WTC11 (cell line): ENCODE results near the gene LAMC3. TPM values are rescaled to one million over a fixed set of nuclear protein-coding genes. Genes with fewer than 3 reads are reported as not detected.

Experiments used
- ATAC-seq: fragments of 200-7000 bp; cut with Tn5 transposase; 2 replicates; pipeline ENCODE4 v1.10.0; 2021; ENCODE audit warnings: mild to moderate bottlenecking, moderate library complexity
- CTCF ChIA-PET: fragments of 300-600 bp; sonication (Branson Sonifier 250); formaldehyde crosslinking; loops from one replicate; lab custom pipeline; 2021; ENCODE audit warnings: antibody characterized with exemption; lab: Charles Lee
- POLR2A ChIA-PET: fragments of 350-600 bp; sonication (Branson Sonifier 250); formaldehyde crosslinking; loops from one replicate; lab custom pipeline; 2021; ENCODE audit warnings: antibody characterized with exemption; lab: Charles Lee
- DNase-seq: peaks from one replicate; pipeline ENCODE4 v3.0.0; 2021; ENCODE audit warnings: low spot score
- H3K27ac Mint-ChIP-seq: 2 replicates; pipeline ENCODE4 v1.8.0; 2021; ENCODE audit warnings: mixed read lengths
- H3K27me3 Mint-ChIP-seq: 2 replicates; pipeline ENCODE4 v1.8.0; 2021; ENCODE audit warnings: low read depth, mild to moderate bottlenecking, moderate library complexity, mixed read lengths
- H3K36me3 Mint-ChIP-seq: 2 replicates; pipeline ENCODE4 v1.8.0; 2021; ENCODE audit warnings: mixed read lengths
- H3K4me1 Mint-ChIP-seq: 2 replicates; pipeline ENCODE4 v1.8.0; 2022; ENCODE audit warnings: mixed read lengths
- H3K4me3 Mint-ChIP-seq: 2 replicates; pipeline ENCODE4 v1.8.0; 2021; ENCODE audit warnings: mild to moderate bottlenecking, moderate library complexity, mixed read lengths
- H3K9me3 Mint-ChIP-seq: 2 replicates; pipeline ENCODE4 v1.8.0; 2021; ENCODE audit warnings: mixed read lengths
- CREM ChIP-seq: sonication (generic); formaldehyde crosslinking; IDR thresholded peaks from 2 replicates; pipeline ENCODE4 v1.8.1; 2022; ENCODE audit warnings: mild to moderate bottlenecking, missing genetic modification reagents, moderate library complexity
- ELF4 ChIP-seq: sonication (generic); formaldehyde crosslinking; IDR thresholded peaks from 2 replicates; pipeline ENCODE4 v1.8.1; 2022; ENCODE audit warnings: low read depth, mild to moderate bottlenecking, moderate library complexity, missing genetic modification reagents
- FOXK1 ChIP-seq: sonication (generic); formaldehyde crosslinking; IDR thresholded peaks from 2 replicates; pipeline ENCODE4 v1.8.0; 2022; ENCODE audit warnings: mild to moderate bottlenecking, moderate library complexity, missing genetic modification reagents
- GTF2I ChIP-seq: fragments of 250-450 bp; sonication (Bioruptor Pico); conservative IDR thresholded peaks from 2 replicates; pipeline ENCODE4 v1.4.0; 2021; ENCODE audit warnings: mild to moderate bottlenecking
- HMGA2 ChIP-seq: fragments of 250-450 bp; sonication (Bioruptor Pico); IDR thresholded peaks from 2 replicates; pipeline ENCODE4 v1.4.0; 2021; ENCODE audit warnings: mild to moderate bottlenecking, moderate library complexity
- MYBL2 ChIP-seq: sonication (generic); formaldehyde crosslinking; IDR thresholded peaks from 2 replicates; pipeline ENCODE4 v1.8.1; 2023; ENCODE audit warnings: mild to moderate bottlenecking, moderate library complexity, missing genetic modification reagents
- NFATC4 ChIP-seq: fragments of 250-450 bp; sonication (Bioruptor Pico); IDR thresholded peaks from 2 replicates; pipeline ENCODE4 v1.9.0; 2021; ENCODE audit warnings: mild to moderate bottlenecking
- NR1H2 ChIP-seq: sonication (generic); formaldehyde crosslinking; IDR thresholded peaks from 2 replicates; pipeline ENCODE4 v1.9.0; 2021; ENCODE audit warnings: mild to moderate bottlenecking, moderate library complexity, missing genetic modification reagents
- ZBTB21 ChIP-seq: sonication (generic); formaldehyde crosslinking; IDR thresholded peaks from 2 replicates; pipeline ENCODE4 v1.8.1; 2023; ENCODE audit warnings: mild to moderate bottlenecking, missing genetic modification reagents, borderline replicate concordance
- ZNF671 ChIP-seq: fragments of 250-450 bp; sonication (Bioruptor Pico); IDR thresholded peaks from 2 replicates; pipeline ENCODE4 v1.8.0; 2021; ENCODE audit warnings: mild to moderate bottlenecking
- total RNA-seq: library from RNA; stranded (reverse); gene quantifications from 3 replicates; pipeline ENCODE4 v1.2.3, GENCODE V29; 2021
- TF ChIP-seq, protein P1 (sequence below): sonication (generic); formaldehyde crosslinking; IDR thresholded peaks from 2 replicates; pipeline ENCODE4 v1.8.1; 2022; ENCODE audit warnings: missing genetic modification reagents, borderline replicate concordance
- TF ChIP-seq, protein P2 (sequence below): fragments of 250-450 bp; sonication (Bioruptor Pico); IDR thresholded peaks from 2 replicates; pipeline ENCODE4 v1.9.0; 2021; ENCODE audit warnings: mild to moderate bottlenecking
- TF ChIP-seq, protein P3 (sequence below): sonication (generic); formaldehyde crosslinking; IDR thresholded peaks from 2 replicates; pipeline ENCODE4 v1.8.1; 2022; ENCODE audit warnings: mild to moderate bottlenecking, moderate library complexity, missing genetic modification reagents
- TF ChIP-seq, protein P4 (sequence below): fragments of 250-450 bp; sonication (Bioruptor Pico); IDR thresholded peaks from 2 replicates; pipeline ENCODE4 v1.9.0; 2021; ENCODE audit warnings: mild to moderate bottlenecking
- TF ChIP-seq, protein P5 (sequence below): sonication (generic); formaldehyde crosslinking; IDR thresholded peaks from 2 replicates; pipeline ENCODE4 v1.8.0; 2023; ENCODE audit warnings: mild to moderate bottlenecking, missing genetic modification reagents
- TF ChIP-seq, protein P6 (sequence below): sonication (generic); formaldehyde crosslinking; IDR thresholded peaks from 2 replicates; pipeline ENCODE4 v1.8.0; 2022; ENCODE audit warnings: mild to moderate bottlenecking, missing genetic modification reagents

LAMC3 gene
- total RNA-seq, 1 experiment from 2014 or later: 50.9 TPM

DNA sequence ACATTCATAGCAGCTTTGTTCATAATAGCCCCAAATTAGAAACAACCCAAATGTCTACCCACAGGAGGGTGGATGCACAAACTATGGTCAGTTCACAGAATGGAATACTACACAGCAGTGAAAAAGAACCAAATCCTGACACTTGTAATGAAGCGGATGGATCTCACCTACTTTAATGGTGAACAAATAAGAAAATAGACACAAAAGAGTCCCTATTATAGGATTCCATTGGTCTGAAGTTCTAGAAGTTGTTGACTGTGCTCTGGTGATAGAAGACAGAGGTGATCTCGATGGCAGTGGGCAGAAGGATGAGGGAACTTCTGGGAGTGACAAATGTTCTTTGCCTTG lies 20.6 kb upstream of the LAMC3 start:
- CTCF ChIA-PET: no interaction called here
- TF ChIP-seq CREM (no peak), ZNF671 (no peak), MYBL2 (CRISPR knock-in tag) (no peak), HMGA2 (CRISPR knock-in tag) (no peak), NR1H2 (CRISPR knock-in tag) (no peak), GTF2I (CRISPR knock-in tag) (no peak), ZBTB21 (CRISPR knock-in tag) (no peak)
- TF ChIP-seq, protein P1, sequence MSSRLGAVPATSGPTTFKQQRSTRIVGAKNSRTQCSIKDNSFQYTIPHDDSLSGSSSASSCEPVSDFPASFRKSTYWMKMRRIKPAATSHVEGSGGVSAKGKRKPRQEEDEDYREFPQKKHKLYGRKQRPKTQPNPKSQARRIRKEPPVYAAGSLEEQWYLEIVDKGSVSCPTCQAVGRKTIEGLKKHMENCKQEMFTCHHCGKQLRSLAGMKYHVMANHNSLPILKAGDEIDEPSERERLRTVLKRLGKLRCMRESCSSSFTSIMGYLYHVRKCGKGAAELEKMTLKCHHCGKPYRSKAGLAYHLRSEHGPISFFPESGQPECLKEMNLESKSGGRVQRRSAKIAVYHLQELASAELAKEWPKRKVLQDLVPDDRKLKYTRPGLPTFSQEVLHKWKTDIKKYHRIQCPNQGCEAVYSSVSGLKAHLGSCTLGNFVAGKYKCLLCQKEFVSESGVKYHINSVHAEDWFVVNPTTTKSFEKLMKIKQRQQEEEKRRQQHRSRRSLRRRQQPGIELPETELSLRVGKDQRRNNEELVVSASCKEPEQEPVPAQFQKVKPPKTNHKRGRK (CRISPR knock-in tag): no peak
- TF ChIP-seq, protein P2, sequence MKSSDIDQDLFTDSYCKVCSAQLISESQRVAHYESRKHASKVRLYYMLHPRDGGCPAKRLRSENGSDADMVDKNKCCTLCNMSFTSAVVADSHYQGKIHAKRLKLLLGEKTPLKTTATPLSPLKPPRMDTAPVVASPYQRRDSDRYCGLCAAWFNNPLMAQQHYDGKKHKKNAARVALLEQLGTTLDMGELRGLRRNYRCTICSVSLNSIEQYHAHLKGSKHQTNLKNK (CRISPR knock-in tag): no peak
- TF ChIP-seq, protein P3, sequence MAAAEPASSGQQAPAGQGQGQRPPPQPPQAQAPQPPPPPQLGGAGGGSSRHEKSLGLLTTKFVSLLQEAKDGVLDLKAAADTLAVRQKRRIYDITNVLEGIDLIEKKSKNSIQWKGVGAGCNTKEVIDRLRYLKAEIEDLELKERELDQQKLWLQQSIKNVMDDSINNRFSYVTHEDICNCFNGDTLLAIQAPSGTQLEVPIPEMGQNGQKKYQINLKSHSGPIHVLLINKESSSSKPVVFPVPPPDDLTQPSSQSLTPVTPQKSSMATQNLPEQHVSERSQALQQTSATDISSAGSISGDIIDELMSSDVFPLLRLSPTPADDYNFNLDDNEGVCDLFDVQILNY (CRISPR knock-in tag): no peak
- H3K27me3 Mint-ChIP-seq: no peaks in the 10 kb centered on the region
- no peak for ATAC-seq
- no peak overlapping the region for H3K4me3 Mint-ChIP-seq
- no peaks in the 10 kb centered on the region for H3K36me3 Mint-ChIP-seq
- peaks cover 7% of the 10 kb centered on the region for H3K9me3 Mint-ChIP-seq
- H3K27ac Mint-ChIP-seq: no peak overlapping the region
- peaks cover 26% of the 10 kb centered on the region for H3K4me1 Mint-ChIP-seq
- DNase-seq: no peak
- POLR2A ChIA-PET: no interaction called here

- DNase-seq: no peak
- H3K36me3 Mint-ChIP-seq: no peaks in the 10 kb centered on the region
- TF ChIP-seq NFATC4 (CRISPR knock-in tag) (no peak), FOXK1 (no peak), GTF2I (CRISPR knock-in tag) (no peak), ELF4 (CRISPR knock-in tag) (no peak)
- TF ChIP-seq, protein P4, sequence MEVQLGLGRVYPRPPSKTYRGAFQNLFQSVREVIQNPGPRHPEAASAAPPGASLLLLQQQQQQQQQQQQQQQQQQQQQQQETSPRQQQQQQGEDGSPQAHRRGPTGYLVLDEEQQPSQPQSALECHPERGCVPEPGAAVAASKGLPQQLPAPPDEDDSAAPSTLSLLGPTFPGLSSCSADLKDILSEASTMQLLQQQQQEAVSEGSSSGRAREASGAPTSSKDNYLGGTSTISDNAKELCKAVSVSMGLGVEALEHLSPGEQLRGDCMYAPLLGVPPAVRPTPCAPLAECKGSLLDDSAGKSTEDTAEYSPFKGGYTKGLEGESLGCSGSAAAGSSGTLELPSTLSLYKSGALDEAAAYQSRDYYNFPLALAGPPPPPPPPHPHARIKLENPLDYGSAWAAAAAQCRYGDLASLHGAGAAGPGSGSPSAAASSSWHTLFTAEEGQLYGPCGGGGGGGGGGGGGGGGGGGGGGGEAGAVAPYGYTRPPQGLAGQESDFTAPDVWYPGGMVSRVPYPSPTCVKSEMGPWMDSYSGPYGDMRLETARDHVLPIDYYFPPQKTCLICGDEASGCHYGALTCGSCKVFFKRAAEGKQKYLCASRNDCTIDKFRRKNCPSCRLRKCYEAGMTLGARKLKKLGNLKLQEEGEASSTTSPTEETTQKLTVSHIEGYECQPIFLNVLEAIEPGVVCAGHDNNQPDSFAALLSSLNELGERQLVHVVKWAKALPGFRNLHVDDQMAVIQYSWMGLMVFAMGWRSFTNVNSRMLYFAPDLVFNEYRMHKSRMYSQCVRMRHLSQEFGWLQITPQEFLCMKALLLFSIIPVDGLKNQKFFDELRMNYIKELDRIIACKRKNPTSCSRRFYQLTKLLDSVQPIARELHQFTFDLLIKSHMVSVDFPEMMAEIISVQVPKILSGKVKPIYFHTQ: no peak
- TF ChIP-seq, protein P5, sequence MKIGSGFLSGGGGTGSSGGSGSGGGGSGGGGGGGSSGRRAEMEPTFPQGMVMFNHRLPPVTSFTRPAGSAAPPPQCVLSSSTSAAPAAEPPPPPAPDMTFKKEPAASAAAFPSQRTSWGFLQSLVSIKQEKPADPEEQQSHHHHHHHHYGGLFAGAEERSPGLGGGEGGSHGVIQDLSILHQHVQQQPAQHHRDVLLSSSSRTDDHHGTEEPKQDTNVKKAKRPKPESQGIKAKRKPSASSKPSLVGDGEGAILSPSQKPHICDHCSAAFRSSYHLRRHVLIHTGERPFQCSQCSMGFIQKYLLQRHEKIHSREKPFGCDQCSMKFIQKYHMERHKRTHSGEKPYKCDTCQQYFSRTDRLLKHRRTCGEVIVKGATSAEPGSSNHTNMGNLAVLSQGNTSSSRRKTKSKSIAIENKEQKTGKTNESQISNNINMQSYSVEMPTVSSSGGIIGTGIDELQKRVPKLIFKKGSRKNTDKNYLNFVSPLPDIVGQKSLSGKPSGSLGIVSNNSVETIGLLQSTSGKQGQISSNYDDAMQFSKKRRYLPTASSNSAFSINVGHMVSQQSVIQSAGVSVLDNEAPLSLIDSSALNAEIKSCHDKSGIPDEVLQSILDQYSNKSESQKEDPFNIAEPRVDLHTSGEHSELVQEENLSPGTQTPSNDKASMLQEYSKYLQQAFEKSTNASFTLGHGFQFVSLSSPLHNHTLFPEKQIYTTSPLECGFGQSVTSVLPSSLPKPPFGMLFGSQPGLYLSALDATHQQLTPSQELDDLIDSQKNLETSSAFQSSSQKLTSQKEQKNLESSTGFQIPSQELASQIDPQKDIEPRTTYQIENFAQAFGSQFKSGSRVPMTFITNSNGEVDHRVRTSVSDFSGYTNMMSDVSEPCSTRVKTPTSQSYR (CRISPR knock-in tag): no peak
- TF ChIP-seq, protein P6, sequence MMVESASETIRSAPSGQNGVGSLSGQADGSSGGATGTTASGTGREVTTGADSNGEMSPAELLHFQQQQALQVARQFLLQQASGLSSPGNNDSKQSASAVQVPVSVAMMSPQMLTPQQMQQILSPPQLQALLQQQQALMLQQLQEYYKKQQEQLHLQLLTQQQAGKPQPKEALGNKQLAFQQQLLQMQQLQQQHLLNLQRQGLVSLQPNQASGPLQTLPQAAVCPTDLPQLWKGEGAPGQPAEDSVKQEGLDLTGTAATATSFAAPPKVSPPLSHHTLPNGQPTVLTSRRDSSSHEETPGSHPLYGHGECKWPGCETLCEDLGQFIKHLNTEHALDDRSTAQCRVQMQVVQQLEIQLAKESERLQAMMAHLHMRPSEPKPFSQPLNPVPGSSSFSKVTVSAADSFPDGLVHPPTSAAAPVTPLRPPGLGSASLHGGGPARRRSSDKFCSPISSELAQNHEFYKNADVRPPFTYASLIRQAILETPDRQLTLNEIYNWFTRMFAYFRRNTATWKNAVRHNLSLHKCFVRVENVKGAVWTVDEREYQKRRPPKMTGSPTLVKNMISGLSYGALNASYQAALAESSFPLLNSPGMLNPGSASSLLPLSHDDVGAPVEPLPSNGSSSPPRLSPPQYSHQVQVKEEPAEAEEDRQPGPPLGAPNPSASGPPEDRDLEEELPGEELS (CRISPR knock-in tag): no peak
- no peaks in the 10 kb centered on the region for H3K27me3 Mint-ChIP-seq
- no peak for ATAC-seq
- no peak overlapping the region for H3K27ac Mint-ChIP-seq
- peaks cover 7% of the 10 kb centered on the region for H3K9me3 Mint-ChIP-seq
- CTCF ChIA-PET: no interaction called here
- no peak overlapping the region for H3K4me3 Mint-ChIP-seq
- POLR2A ChIA-PET: no interaction called here
- H3K4me1 Mint-ChIP-seq: peaks cover 26% of the 10 kb centered on the region
Observed at GRCh38 chr9:130988905-130989304, 20.1 kb upstream of the LAMC3 start.
